ENCODE results near the gene C9orf50. TPM values are rescaled to one million over a fixed set of nuclear protein-coding genes. Genes with fewer than 3 reads are reported as not detected.
"Not testable (repeated sequence)": the region's sequence is repeated elsewhere in the genome, so short reads cannot be mapped to it uniquely, and the experiment has no call there.

The C9orf50 gene
- not detected in 2 replicates for total RNA-seq

GRCh38 chr9:129620669-129621295 lies at the start of gene C9orf50:
Gene C9orf50 (minus strand): TSS chr9:129621101. CDS start chr9:129620574, 527 bp downstream.
- no peak for DNase-seq (ENCODE audit: extremely low read depth, low read depth, low spot score)

- no peak for DNase-seq (ENCODE audit: extremely low read depth, low read depth, low spot score)
These were observed 49.0 kb upstream of the C9orf50 start for GRCh38 chr9:129669946-129670345.

GRCh38 chr9:129669141-129669718 lies 48.3 kb upstream of the C9orf50 start:
- no peak for DNase-seq (ENCODE audit: extremely low read depth, low read depth, low spot score)

- DNase-seq (ENCODE audit: extremely low read depth, low read depth, low spot score): no peak
These were observed 46.9 kb upstream of the C9orf50 start for GRCh38 chr9:129667850-129668249.

GRCh38 chr9:129667378-129667777 lies 46.5 kb upstream of the C9orf50 start:
- no peak for DNase-seq (ENCODE audit: extremely low read depth, low read depth, low spot score)

- no peak for DNase-seq (ENCODE audit: extremely low read depth, low read depth, low spot score)
These were observed 45.7 kb upstream of the C9orf50 start for GRCh38 chr9:129666575-129666974.

- DNase-seq (ENCODE audit: extremely low read depth, low read depth, low spot score): no peak
These were observed 45.1 kb upstream of the C9orf50 start for GRCh38 chr9:129665814-129666520.

- no peak for DNase-seq (ENCODE audit: extremely low read depth, low read depth, low spot score)
These were observed 44.5 kb upstream of the C9orf50 start, which contains the start of gene PRRX2 for GRCh38 chr9:129665389-129665775. Gene PRRX2 (plus strand): TSS chr9:129665647. CDS start chr9:129665868, 221 bp downstream.

GRCh38 chr9:129664746-129665388 lies 44.0 kb upstream of the C9orf50 start:
- no peak for DNase-seq (ENCODE audit: extremely low read depth, low read depth, low spot score)

- not testable (repeated sequence) for DNase-seq (ENCODE audit: extremely low read depth, low read depth, low spot score)
These were observed 41.3 kb upstream of the C9orf50 start for GRCh38 chr9:129662239-129662638.

- no peak for DNase-seq (ENCODE audit: extremely low read depth, low read depth, low spot score)
These were observed 40.1 kb upstream of the C9orf50 start for GRCh38 chr9:129661029-129661428.

- DNase-seq (ENCODE audit: extremely low read depth, low read depth, low spot score): no peak
These were observed 36.0 kb upstream of the C9orf50 start for GRCh38 chr9:129656795-129657390.

GRCh38 chr9:129655696-129656095 lies 34.8 kb upstream of the C9orf50 start:
- DNase-seq (ENCODE audit: extremely low read depth, low read depth, low spot score): no peak

GRCh38 chr9:129655154-129655553 lies 34.3 kb upstream of the C9orf50 start:
- no peak for DNase-seq (ENCODE audit: extremely low read depth, low read depth, low spot score)

GRCh38 chr9:129654554-129655040 lies 33.7 kb upstream of the C9orf50 start:
- no peak for DNase-seq (ENCODE audit: extremely low read depth, low read depth, low spot score)

GRCh38 chr9:129653823-129654553 lies 33.1 kb upstream of the C9orf50 start:
- DNase-seq (ENCODE audit: extremely low read depth, low read depth, low spot score): no peak

GRCh38 chr9:129650680-129651235 lies 29.9 kb upstream of the C9orf50 start:
- DNase-seq (ENCODE audit: extremely low read depth, low read depth, low spot score): no peak

GRCh38 chr9:129649726-129650679 lies 29.1 kb upstream of the C9orf50 start:
- DNase-seq (ENCODE audit: extremely low read depth, low read depth, low spot score): no peak

- DNase-seq (ENCODE audit: extremely low read depth, low read depth, low spot score): no peak
These were observed 27.8 kb upstream of the C9orf50 start for GRCh38 chr9:129648764-129649115.
